ENCODE measurements around the gene BRIP1.

DNA sequence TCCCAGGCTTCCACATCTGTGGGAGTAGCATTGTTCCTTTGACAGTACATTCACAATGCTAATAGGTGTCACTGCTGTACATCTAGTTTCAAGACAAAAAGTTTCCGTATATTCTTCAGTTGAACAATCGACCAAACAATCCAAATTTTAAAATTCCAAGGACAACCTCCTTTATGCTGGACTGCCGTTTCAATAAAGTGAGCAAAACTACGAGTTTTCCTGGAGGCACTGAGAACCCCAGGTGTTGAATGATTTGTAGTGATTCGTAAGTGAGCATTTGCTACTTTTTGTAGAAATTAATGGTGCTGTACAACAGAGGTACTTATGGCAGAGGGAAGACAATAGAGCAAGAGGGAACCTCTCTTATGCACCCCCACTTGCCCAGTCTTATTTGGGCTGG lies 201.1 kb downstream of the BRIP1 start:
- TF ChIP-seq KDM1A (IDR thresholded peaks at IDR 0.05) (no peak), CEBPB (tag; IDR thresholded peaks at IDR 0.05) (no peak), SMARCA4 (IDR thresholded peaks at IDR 0.05) (no peak)
- TF ChIP-seq, protein P1, sequence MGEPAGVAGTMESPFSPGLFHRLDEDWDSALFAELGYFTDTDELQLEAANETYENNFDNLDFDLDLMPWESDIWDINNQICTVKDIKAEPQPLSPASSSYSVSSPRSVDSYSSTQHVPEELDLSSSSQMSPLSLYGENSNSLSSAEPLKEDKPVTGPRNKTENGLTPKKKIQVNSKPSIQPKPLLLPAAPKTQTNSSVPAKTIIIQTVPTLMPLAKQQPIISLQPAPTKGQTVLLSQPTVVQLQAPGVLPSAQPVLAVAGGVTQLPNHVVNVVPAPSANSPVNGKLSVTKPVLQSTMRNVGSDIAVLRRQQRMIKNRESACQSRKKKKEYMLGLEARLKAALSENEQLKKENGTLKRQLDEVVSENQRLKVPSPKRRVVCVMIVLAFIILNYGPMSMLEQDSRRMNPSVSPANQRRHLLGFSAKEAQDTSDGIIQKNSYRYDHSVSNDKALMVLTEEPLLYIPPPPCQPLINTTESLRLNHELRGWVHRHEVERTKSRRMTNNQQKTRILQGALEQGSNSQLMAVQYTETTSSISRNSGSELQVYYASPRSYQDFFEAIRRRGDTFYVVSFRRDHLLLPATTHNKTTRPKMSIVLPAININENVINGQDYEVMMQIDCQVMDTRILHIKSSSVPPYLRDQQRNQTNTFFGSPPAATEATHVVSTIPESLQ (CRISPR knock-in tag; IDR thresholded peaks at IDR 0.05) = no peak
